HFF-Myc (cell line): ENCODE data around the gene ARHGEF4.

Experiments used
- DNase-seq: peaks from one replicate; pipeline ENCODE4 v3.0.0-alpha.2; 2011; ENCODE audit warnings: low read depth; ENCODE audit errors: extremely low read depth
- H3K4me3 ChIP-seq: replicated peaks from 2 replicates; pipeline ENCODE4 v1.5.1; 2011; ENCODE audit warnings: low read depth, mild to moderate bottlenecking, control low read depth, low read length
- CTCF ChIP-seq: IDR thresholded peaks from 2 replicates; pipeline ENCODE4 v1.5.1; 2012; ENCODE audit warnings: mild to moderate bottlenecking, low read depth, low read length, control low read depth; ENCODE audit errors: missing control alignments

Gene ARHGEF4

GRCh38 chr2:130922417-130922816 is 85.7 kb downstream of the ARHGEF4 start:
- no peak overlapping the region for H3K4me3 ChIP-seq
- no peak for DNase-seq
- TF ChIP-seq CTCF = no peak

GRCh38 chr2:130928385-130928784 is 91.7 kb downstream of the ARHGEF4 start:
- no peak overlapping the region for H3K4me3 ChIP-seq
- DNase-seq = no peak
- no peak for TF ChIP-seq CTCF

GRCh38 chr2:130930740-130931659 is 94.3 kb downstream of the ARHGEF4 start:
- no peak for TF ChIP-seq CTCF
- DNase-seq = no peak
- no peak overlapping the region for H3K4me3 ChIP-seq

- H3K4me3 ChIP-seq = no peak overlapping the region
- TF ChIP-seq CTCF = no peak
- no peak for DNase-seq
These were observed 96.8 kb downstream of the ARHGEF4 start for GRCh38 chr2:130933501-130933900.

- no peak for TF ChIP-seq CTCF
These were observed 99.7 kb downstream of the ARHGEF4 start for GRCh38 chr2:130936451-130936850.

GRCh38 chr2:130947967-130948366 is 111.3 kb downstream of the ARHGEF4 start:
- no peak for DNase-seq
- H3K4me3 ChIP-seq = no peak overlapping the region
- TF ChIP-seq CTCF = no peak

More at GRCh38 chr2:130936451-130936850, 99.7 kb downstream of the ARHGEF4 start:
- H3K4me3 ChIP-seq = no peak overlapping the region
- no peak for DNase-seq
